Pons (tissue), 1 donor: Measurements from ENCODE around the gene USP1.

Experiments
- DNase-seq: peaks from one replicate; pipeline ENCODE4 v3.0.0-alpha.2; 2016; ENCODE audit warnings: low spot score

USP1 gene, protein sequence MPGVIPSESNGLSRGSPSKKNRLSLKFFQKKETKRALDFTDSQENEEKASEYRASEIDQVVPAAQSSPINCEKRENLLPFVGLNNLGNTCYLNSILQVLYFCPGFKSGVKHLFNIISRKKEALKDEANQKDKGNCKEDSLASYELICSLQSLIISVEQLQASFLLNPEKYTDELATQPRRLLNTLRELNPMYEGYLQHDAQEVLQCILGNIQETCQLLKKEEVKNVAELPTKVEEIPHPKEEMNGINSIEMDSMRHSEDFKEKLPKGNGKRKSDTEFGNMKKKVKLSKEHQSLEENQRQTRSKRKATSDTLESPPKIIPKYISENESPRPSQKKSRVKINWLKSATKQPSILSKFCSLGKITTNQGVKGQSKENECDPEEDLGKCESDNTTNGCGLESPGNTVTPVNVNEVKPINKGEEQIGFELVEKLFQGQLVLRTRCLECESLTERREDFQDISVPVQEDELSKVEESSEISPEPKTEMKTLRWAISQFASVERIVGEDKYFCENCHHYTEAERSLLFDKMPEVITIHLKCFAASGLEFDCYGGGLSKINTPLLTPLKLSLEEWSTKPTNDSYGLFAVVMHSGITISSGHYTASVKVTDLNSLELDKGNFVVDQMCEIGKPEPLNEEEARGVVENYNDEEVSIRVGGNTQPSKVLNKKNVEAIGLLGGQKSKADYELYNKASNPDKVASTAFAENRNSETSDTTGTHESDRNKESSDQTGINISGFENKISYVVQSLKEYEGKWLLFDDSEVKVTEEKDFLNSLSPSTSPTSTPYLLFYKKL

DNA sequence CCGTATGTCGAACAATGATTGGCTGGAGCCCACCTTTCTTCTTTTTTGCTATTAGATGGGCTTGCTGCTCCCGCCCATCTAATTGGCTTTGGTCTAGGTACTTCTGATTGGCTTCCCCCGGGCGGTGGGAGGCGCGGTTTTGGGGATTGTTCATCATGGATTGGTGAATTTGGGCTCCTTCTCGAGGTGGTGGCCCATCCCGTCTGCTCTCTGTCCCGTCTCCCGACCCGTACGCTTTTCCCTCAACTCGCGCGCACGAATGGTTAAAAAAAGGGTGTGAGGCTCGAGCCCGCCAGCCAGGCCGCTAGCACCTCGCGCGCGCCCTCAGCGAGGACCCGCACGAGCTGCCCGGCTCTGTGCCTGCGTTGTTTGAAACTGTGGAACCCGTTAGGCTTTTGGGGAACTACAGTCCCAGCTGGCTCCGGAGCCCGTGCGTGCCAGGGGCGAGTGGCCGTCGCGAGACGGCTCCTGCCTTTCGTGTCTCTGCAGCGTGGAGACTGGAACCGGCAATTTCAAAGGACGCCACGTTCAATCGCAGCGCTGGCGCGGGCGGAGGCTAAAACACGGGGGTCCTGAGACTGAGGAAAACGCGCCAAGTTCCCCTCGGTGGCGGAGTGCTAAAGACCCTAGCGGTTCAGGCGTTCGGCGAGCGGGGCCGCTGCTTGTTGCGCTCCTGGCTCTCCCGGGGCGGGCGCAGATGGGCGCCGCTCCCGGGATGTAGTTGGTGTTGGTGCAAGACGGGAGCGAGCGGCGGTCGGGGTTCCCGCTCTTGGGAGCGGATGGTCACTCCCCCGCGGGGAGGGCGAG, at the start of gene USP1:
USP1 (plus strand) TSS at position 584 of the 807 bp plus-strand sequence. CDS start 2,819 bp downstream, outside the sequence.
- DNase-seq = peak; percentile 99

DNA sequence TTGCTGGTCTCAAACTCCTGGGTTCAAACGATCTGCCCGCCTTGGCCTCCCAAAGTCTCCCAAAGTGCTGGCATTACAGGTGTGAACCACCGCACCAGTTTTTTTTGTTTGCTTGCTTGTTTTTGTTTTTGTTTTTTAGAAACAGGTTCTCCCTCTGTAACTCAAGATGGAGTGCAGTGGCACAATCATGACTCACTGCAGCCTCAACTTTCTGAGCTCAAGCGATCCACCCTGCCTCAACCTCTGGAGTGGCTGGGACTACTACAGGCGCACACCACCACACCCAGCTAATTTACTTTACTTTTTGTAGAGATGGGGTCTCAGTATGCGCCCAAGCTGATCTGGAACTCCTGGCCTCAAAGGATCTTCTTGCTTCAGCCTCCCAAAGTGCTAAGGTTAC, 47.3 kb upstream of the USP1 start:
- no peak for DNase-seq

DNA sequence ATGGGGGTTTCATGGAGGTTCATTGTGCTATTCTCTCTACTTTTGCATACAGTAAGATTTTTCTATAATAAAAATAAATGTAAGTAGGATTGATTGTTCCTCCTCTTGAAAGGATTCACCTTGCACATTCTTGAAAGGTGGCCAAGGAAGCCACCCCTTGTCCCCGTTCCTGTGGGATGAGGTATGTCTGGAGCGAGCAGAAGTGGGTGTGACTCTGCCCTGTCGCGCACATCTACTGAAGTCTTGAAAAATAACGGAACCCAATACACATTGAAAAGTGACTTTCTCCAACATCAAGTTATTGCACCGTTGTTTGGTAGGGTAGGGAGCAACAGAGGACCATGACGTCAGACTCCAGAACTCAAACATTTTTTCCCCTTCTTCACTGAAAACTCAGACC, 46.8 kb upstream of the USP1 start:
- DNase-seq = no peak

DNA sequence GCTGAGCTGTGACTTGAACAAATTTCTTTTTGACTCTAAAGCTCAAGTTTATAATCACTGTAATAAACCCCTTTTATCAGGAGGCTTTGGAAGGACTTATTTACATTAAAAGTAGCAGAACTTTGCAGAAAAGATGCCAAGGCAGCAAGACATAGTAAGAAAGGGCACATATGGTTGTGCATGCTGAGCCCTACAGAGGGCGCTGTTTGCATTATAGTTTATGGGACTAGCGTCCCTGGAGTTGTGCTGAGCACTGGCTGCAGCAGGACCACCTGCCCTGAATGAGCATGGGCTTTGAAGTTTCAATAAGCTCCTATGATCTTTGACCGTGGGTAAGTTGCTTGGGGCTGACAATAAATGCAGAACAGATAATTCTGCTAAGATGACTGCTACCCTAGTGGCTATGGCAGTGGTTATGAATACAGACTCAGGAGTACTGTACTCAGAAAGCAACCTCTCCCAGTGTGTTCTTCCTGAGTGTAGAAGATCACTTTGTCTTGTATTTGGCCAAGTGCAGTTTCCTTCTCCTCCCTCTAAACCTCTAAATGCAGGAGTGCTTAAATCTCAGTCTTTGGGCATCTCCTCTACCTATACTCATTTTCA, 45.4 kb upstream of the USP1 start:
- DNase-seq = peak; percentile 59

DNA sequence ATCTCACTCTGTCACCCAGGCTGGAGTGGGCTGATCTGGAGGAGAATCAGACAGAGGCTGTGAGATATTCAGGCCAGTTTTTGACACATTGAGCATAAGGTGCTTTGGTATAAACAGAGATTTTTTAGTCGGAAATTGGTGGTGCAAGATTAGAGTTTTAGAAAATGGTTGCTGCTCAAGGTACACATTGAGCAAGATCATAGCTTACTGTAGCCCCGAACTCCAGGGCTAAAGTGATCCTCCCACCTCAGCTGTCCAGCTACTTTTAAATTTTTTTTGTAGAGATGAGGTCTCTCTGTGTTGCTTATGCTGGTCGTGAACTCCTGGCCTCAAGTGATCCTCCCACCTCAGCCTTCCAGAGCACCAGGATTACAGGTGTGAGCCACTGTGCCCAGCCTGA, 43.9 kb upstream of the USP1 start:
- no peak for DNase-seq

DNA sequence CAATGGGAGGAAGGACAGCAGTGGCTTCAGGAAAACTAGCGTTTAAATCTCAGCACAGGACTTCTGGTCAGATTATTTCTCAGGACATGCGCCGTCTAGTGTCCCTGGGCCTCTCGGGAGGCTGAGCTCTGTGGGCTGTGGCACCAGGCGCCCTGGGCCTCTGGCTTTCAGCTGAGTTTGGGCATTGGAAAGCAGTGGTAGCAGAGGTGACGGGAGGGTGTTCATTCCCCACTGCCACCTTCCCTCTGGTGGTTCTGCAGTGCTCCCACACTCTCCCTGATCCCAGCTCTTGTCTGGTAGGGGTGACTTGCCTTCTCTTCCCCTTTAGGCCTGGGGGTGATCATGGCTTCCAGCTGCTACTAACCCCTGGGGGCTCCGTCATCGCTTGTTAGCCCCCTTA, 42.2 kb upstream of the USP1 start:
- DNase-seq = no peak

DNA sequence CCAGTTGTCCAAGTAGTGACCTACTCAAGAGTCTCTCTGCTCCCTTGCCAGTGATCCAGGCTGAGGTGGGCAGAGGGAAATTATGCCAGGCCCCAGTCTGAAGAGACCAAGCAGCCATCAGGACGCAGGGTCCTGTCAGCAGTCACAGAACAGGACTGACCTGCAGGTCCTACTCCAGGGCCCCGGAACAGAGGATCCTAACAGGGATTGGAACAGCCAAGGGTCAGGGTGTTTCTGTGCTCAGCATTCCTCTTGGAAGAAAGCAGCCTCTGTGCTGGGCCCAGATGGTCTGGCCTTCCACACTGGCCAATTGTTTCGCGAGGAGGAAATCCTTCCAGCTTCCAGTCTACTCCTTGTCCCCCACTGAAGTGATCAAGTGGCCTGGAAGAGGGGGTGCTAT, 41.6 kb upstream of the USP1 start:
- peak; percentile 96 for DNase-seq

DNA sequence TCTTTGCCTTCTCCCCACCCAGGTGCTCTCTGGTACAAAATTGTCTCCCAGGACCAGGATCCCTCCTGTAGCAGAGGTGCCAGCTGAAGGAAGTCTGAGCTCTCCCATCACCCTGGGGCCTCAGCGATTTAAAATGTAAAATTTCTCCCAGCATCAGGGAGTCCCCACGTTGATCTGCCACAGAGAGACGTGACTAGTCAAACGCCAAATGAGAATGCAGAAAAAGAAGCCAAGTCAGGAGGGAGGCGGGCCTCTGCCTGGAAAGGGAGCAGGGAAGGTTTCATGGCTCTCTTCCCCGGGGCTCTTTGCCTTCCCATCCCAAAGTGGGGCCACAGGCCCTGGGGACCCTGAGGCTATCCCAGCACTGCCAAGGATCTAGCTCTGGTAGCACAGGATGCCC, 40.0 kb upstream of the USP1 start:
- DNase-seq = no peak

DNA sequence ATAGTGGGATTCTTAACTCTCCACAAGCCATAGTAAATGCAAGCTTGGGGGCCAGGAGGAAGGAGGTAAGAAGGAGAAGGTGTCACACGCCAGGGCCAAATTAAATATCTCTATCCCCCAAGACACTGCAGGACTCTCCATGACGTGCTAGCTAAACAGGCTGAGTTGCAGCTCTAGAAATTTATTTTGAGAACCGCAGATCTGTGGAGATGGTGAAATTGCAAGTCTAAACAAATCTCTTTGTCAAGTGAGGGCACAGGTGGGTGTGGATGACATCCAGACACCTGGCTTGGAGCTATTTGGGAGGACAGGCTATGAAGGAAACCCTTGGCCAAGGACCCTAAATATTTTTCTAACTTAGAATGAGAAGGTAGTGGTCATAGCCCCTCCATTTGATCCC, 39.5 kb upstream of the USP1 start:
- DNase-seq = no peak

DNA sequence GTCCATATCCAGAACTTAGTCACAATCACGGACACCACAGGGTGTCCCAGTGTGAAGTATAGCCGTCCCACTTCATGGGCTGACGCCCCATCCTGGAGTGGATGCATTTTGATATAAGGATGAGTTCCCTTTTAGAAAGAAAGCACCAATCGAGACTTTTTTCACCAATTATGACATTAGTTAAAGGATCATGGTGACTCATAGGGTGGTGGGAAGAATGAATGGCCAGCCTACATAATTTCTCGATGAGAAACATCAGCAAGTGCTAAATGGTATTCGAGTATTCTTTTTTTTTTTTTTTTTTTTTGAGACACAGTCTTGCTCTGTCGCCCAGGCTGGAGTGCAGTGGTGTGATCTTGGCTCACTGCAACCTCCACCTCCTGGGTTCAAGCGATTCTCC, 38.5 kb upstream of the USP1 start:
- DNase-seq = no peak

DNA sequence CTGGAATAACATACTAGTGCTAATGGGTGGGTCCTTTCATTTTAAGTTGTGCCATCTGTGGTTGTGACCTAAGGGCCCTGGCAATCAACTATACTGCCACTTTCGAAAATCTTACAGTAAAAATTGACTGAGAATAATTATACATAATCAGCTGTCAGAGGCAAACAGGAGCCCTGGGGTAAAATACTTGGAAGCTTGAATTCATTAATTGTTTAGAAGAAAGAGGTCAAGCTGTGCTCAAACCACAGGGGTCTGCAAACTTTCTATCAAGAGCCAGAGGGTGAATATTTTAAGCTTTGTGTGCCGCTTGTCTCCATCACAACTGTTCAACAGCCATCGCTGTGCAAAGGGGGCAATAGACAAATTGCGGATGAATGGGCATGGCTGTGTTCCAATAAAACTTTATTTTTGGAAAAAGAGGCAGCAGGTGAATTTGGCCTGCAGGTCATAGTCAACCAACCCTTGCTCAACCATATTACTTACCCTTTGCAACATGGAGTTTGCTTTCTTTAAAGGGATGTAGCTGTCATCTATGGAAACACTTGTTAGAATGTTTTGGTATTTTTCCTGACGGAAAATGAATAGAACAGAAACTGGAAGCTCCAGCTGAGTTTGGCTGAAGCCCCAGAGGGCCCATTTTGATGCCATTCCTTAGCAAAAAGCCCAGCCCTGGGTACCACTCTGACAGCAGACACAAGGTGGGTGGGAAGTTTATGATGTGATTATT, 35.7 kb upstream of the USP1 start:
- no peak for DNase-seq

DNA sequence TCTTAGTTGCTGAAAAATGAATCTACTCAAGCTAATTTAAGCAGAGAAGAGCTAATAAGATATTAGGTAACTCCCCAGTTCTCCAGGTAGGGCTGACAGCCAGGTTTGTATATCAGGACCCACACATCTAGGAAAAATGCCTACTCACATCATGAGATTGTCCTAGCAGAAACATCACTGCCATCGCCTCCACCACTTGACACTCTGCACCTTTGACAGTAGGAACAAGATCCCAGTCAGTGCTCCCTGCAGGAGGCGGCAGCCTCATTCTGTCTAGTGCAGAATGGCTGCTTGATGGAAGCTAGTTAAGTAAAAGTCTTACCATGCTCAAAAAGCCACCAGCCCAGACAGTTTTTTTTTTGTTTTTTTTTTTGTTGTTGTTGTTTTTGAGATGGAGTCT, 31.6 kb upstream of the USP1 start:
- DNase-seq = no peak

DNA sequence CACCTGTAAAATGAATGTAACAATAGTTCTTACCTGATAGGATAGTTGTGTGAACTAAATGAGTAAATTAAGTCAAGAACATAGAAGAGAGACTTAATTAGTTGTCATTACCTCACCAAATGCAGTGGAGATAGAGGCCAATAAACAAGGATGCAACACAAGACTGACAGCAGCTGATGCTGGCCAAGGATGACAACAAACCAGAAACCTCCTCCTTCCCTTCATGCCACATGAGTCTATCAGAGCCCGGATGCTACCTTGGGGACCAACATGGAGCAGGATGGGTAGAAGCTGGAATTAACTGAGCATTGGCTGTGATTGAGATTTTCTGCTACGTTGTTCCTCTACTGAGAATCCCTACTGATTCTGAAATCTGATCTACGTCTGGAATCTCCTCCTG, 30.3 kb upstream of the USP1 start:
- DNase-seq = no peak

DNA sequence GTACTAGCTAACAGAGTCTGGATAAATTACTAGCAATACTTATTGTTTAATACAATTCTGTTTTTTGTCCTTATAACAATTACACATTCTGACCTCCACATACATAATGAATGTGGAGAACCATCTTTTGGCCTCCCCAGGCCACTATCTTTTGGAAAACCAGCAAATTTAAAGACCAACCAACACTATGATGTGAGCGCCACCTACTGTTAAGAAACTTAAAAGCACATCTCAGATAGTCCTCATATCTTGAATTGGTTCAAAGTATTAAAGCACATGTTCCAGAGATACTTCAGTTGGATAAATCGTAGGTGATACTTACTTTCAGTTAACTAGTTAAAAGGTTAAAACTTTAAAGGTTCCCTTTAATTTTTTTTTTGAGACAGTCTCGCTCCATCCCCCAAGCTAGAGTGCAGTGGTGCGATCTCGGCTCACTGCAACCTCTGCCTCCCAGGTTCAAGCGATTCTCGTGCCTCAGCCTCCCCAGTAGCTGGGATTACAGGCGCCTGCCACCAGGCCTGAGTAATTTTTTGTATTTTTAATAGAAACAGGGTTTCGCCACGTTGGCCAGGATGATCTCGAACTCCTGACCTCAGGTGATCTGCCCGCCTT, 29.3 kb upstream of the USP1 start:
- DNase-seq = peak; percentile 75

DNA sequence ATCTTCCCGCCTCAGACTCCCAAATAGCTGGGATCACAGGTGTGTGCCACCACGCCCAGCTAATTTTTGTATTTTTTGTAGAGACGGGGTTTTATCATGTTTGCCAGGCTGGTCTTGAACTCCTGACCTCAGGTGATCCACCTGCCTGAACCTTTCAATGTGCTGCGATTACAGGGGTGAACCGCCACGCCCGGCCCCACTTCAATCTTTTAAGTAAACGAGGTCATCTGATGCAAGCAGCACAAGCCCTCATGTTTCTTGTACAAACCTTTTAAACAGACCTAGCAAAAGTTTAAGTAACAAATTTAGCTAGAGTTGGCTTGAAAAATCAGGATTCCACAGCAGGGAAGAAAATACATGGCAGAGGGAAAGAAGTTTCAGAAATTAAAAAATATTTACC, 21.2 kb upstream of the USP1 start:
- no peak for DNase-seq

DNA sequence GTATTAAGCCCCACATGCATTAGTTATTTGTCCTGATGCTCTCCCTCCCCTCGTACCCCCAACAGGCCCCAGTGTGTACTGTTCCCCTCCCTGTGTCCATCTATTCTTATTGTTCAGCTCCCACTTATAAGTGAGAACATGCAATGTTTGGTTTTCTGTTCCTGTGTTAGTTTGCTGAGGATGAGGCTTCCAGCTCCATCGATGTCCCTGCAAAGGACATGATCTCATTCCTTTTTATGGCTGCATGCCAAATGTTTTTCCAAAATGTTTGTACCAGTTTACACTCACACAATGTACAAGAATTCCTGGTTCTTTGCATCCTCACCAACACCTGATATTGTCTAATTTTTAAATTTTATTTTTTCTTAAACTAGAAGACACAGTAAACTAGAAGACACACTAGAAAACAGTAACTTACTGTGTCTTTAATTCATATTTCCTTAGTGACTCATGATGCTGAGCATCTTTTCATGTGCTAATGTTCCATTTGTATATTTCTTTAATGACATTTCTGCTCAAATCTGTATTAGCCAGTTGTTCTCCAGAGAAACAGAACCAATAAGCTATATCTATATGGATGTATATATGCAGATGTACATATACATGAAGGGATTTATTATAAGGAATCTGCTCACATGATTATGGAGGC, 19.4 kb upstream of the USP1 start:
- no peak for DNase-seq

DNA sequence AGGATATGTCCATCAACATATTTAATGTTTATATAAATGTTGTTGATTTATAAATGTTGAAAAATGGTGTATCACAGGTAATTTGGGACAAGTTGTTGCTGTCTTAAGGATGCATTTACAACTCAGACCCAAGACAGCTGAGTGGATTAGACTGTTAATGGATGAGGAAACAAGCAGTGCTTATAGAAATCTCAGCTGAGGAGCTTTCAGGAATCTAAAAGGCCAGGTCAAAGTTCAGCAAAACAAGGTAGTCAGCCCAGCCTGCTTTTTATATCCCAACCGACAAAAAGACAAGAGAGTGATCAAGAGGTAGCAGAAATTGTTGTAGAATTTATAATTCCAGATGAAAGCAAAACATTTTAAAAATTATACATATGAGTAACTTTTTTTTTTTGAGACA, 16.6 kb upstream of the USP1 start:
- no peak for DNase-seq

DNA sequence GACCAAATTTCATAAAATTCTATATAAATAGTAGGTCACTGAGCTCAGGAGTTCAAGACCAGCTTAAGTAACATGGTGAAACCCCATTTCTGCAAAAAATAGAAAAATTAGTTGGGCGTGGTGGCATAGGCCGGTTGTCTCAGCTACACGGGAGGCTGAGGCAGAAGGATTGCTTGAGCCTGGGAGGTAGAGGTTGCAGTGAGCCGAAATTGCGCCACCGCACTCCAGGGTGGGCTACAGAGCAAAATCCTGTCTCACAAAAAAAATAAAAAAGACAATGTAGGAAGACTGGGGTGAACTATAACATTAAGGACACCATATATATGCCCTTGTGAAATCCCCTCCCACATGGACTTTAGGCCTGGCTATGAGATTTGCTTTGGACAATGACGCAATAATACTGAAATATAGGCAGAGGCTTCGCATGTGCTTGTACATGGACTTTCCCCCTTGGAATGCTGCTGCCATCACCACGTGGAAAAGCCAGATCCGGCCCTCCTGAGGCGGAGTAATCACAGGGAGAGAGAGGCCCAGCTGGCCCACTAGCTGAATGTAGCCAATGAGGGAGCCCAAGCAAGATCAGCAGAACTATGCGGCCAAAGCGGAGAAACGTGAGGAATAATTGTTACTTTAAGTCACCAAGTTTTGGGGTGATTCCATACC, 13.1 kb upstream of the USP1 start:
- no peak for DNase-seq

DNA sequence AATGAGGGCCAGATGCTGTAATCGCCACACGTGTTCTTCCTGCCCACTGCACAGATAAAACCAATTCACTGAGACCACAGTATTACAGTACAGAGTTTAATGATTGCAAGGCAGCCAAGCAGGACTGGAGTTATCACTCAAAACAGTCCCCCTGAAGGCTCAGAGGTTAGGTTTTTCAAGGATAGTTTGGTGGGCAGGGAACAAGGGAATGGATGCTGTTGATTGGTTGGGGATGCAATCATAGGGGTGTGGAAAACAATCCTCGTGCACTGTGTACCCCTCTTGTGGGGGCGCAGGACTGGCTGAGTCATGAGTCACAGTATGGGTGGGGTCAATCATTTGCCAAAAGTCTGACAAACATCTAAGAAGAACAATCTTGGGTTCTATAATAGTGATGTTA, 12.4 kb upstream of the USP1 start:
- DNase-seq = no peak

DNA sequence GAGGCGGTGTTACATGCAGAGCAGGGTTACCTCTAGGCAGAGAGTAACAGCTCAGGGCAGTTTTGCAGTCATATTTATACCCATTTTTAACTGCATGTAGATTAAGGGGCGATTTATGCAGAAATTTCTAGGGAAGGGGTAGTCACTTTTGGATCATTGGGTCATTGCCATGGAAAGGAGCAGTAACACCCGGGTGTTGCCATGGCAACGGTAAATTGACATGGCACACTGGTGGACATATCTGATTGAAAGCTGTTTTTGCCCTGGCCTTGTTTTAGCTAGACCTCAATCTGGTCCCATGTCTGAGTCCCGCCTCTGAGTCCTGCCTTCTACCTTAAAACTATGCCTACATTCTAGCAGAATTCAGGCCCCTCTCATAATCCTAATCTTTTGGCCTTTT, 11.8 kb upstream of the USP1 start:
- no peak for DNase-seq
